ENCODE measurements around the gene ADGRF1. TPM values are rescaled to one million over a fixed set of nuclear protein-coding genes. Genes with fewer than 3 reads are reported as not detected.

ADGRF1 gene
- polyA plus RNA-seq, 3 donors = 39.5 to 71.5 (median 50.9) TPM

Other genes starting within 250 kb of the ADGRF1 start
- gene MEP1A, start 248.9 kb downstream of the ADGRF1 start, polyA plus RNA-seq (ENCODE audit: insufficient read length in 3 of 3) = not detected
- gene ADGRF5, start 120.4 kb downstream of the ADGRF1 start, polyA plus RNA-seq (ENCODE audit: insufficient read length in 3 of 3) = 10 to 100 TPM; 24.4 to 29.2 (median 24.6) TPM

All from renal pelvis (tissue), 3 donors.